WTC11 (cell line): Measurements from ENCODE around the gene TTC28. TPM values are rescaled to one million over a fixed set of nuclear protein-coding genes. Genes with fewer than 3 reads are reported as not detected.

Experiments
- ATAC-seq: fragments of 200-7000 bp; cut with Tn5 transposase; 2 replicates; pipeline ENCODE4 v1.10.0; 2021; ENCODE audit warnings: mild to moderate bottlenecking, moderate library complexity
- CTCF ChIA-PET: fragments of 300-600 bp; sonication (Branson Sonifier 250); formaldehyde crosslinking; loops from one replicate; lab custom pipeline; 2021; ENCODE audit warnings: antibody characterized with exemption; lab: Charles Lee
- POLR2A ChIA-PET: fragments of 350-600 bp; sonication (Branson Sonifier 250); formaldehyde crosslinking; loops from one replicate; lab custom pipeline; 2021; ENCODE audit warnings: antibody characterized with exemption; lab: Charles Lee
- DNase-seq: peaks from one replicate; pipeline ENCODE4 v3.0.0; 2021; ENCODE audit warnings: low spot score
- H3K27ac Mint-ChIP-seq: 2 replicates; pipeline ENCODE4 v1.8.0; 2021; ENCODE audit warnings: mixed read lengths
- H3K27me3 Mint-ChIP-seq: 2 replicates; pipeline ENCODE4 v1.8.0; 2021; ENCODE audit warnings: low read depth, mild to moderate bottlenecking, moderate library complexity, mixed read lengths
- H3K36me3 Mint-ChIP-seq: 2 replicates; pipeline ENCODE4 v1.8.0; 2021; ENCODE audit warnings: mixed read lengths
- H3K4me1 Mint-ChIP-seq: 2 replicates; pipeline ENCODE4 v1.8.0; 2022; ENCODE audit warnings: mixed read lengths
- H3K4me3 Mint-ChIP-seq: 2 replicates; pipeline ENCODE4 v1.8.0; 2021; ENCODE audit warnings: mild to moderate bottlenecking, moderate library complexity, mixed read lengths
- H3K9me3 Mint-ChIP-seq: 2 replicates; pipeline ENCODE4 v1.8.0; 2021; ENCODE audit warnings: mixed read lengths
- CBFB ChIP-seq: sonication (generic); formaldehyde crosslinking; IDR thresholded peaks from 2 replicates; pipeline ENCODE4 v1.8.1; 2022; ENCODE audit warnings: mild to moderate bottlenecking, low read depth, missing genetic modification reagents
- CREM ChIP-seq: sonication (generic); formaldehyde crosslinking; IDR thresholded peaks from 2 replicates; pipeline ENCODE4 v1.8.1; 2022; ENCODE audit warnings: mild to moderate bottlenecking, missing genetic modification reagents, moderate library complexity
- ELF4 ChIP-seq: sonication (generic); formaldehyde crosslinking; IDR thresholded peaks from 2 replicates; pipeline ENCODE4 v1.8.1; 2022; ENCODE audit warnings: low read depth, mild to moderate bottlenecking, moderate library complexity, missing genetic modification reagents
- JUN ChIP-seq: sonication (generic); formaldehyde crosslinking; IDR thresholded peaks from 2 replicates; pipeline ENCODE4 v1.8.0; 2023; ENCODE audit warnings: mild to moderate bottlenecking, missing genetic modification reagents
- NFATC4 ChIP-seq: fragments of 250-450 bp; sonication (Bioruptor Pico); IDR thresholded peaks from 2 replicates; pipeline ENCODE4 v1.9.0; 2021; ENCODE audit warnings: mild to moderate bottlenecking
- NFE2L1 ChIP-seq: sonication (generic); formaldehyde crosslinking; IDR thresholded peaks from 2 replicates; pipeline ENCODE4 v1.8.1; 2023; ENCODE audit warnings: missing genetic modification reagents
- TEAD1 ChIP-seq: sonication (generic); formaldehyde crosslinking; IDR thresholded peaks from 2 replicates; pipeline ENCODE4 v1.8.0; 2022; ENCODE audit warnings: mild to moderate bottlenecking, missing genetic modification reagents
- TEAD4 ChIP-seq: sonication (generic); formaldehyde crosslinking; IDR thresholded peaks from 2 replicates; pipeline ENCODE4 v1.8.0; 2022; ENCODE audit warnings: mild to moderate bottlenecking, missing genetic modification reagents
- total RNA-seq: library from RNA; stranded (reverse); gene quantifications from 3 replicates; pipeline ENCODE4 v1.2.3, GENCODE V29; 2021
- TF ChIP-seq, protein P1 (sequence below): sonication (generic); formaldehyde crosslinking; IDR thresholded peaks from 2 replicates; pipeline ENCODE4 v1.8.0; 2022; ENCODE audit warnings: mild to moderate bottlenecking, missing genetic modification reagents
- TF ChIP-seq, protein P2 (sequence below): sonication (generic); formaldehyde crosslinking; IDR thresholded peaks from 2 replicates; pipeline ENCODE4 v1.8.0; 2023; ENCODE audit warnings: missing genetic modification reagents
- TF ChIP-seq, protein P3 (sequence below): sonication (generic); formaldehyde crosslinking; IDR thresholded peaks from 2 replicates; pipeline ENCODE4 v1.8.1; 2023; ENCODE audit warnings: mild to moderate bottlenecking, missing genetic modification reagents
- TF ChIP-seq, protein P4 (sequence below): fragments of 250-450 bp; sonication (Bioruptor Pico); IDR thresholded peaks from 2 replicates; pipeline ENCODE4 v1.9.0; 2021; ENCODE audit warnings: mild to moderate bottlenecking
- TF ChIP-seq, protein P5 (sequence below): sonication (generic); formaldehyde crosslinking; IDR thresholded peaks from 2 replicates; pipeline ENCODE4 v1.8.0; 2022; ENCODE audit warnings: mild to moderate bottlenecking, missing genetic modification reagents
- TF ChIP-seq, protein P6 (sequence below): sonication (generic); formaldehyde crosslinking; IDR thresholded peaks from 2 replicates; pipeline ENCODE4 v1.8.0; 2023; ENCODE audit warnings: mild to moderate bottlenecking, missing genetic modification reagents
- TF ChIP-seq, protein P7 (sequence below): sonication (generic); formaldehyde crosslinking; IDR thresholded peaks from 2 replicates; pipeline ENCODE4 v1.8.0; 2022; ENCODE audit warnings: missing genetic modification reagents

TTC28 gene
- total RNA-seq, 1 experiment from 2014 or later = 13.0 TPM

DNA sequence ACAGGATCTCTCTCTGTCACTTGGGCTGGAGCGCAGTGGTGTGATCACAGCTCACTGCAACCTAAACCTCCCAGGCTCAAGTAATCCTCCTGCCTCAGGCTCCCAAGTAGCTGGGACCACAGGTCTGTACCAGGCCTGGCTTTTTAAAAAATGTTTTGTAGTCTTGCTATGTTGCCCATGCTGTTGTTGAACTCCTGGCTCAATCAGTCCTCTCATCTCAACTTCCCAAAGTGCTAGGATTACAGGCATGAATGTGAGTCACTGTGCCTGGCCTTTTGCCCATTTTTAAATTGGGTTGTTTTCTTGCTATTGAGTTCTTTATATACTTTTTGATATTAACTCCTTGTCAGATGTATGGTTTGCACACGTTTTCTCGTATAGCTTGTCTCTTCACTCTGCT lies 727.5 kb downstream of the TTC28 start:
- Mint-ChIP-seq H3K4me1 (no peaks in the 10 kb centered on the region), H3K36me3 (peaks cover under 1% of the 10 kb centered on the region; the same call in 1 of the 2 replicates), H3K4me3 (no peak overlapping the region), H3K27me3 (no peaks in the 10 kb centered on the region), H3K27ac (no peak overlapping the region), H3K9me3 (peaks cover under 1% of the 10 kb centered on the region; the same call in 1 of the 2 replicates)
- ATAC-seq = no peak
- POLR2A ChIA-PET = no interaction called here
- CTCF ChIA-PET = no interaction called here
- DNase-seq = no peak
- TF ChIP-seq, protein P1, sequence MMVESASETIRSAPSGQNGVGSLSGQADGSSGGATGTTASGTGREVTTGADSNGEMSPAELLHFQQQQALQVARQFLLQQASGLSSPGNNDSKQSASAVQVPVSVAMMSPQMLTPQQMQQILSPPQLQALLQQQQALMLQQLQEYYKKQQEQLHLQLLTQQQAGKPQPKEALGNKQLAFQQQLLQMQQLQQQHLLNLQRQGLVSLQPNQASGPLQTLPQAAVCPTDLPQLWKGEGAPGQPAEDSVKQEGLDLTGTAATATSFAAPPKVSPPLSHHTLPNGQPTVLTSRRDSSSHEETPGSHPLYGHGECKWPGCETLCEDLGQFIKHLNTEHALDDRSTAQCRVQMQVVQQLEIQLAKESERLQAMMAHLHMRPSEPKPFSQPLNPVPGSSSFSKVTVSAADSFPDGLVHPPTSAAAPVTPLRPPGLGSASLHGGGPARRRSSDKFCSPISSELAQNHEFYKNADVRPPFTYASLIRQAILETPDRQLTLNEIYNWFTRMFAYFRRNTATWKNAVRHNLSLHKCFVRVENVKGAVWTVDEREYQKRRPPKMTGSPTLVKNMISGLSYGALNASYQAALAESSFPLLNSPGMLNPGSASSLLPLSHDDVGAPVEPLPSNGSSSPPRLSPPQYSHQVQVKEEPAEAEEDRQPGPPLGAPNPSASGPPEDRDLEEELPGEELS (CRISPR knock-in tag) = no peak
- TF ChIP-seq, protein P2, sequence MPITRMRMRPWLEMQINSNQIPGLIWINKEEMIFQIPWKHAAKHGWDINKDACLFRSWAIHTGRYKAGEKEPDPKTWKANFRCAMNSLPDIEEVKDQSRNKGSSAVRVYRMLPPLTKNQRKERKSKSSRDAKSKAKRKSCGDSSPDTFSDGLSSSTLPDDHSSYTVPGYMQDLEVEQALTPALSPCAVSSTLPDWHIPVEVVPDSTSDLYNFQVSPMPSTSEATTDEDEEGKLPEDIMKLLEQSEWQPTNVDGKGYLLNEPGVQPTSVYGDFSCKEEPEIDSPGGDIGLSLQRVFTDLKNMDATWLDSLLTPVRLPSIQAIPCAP (CRISPR knock-in tag) = no peak
- TF ChIP-seq TEAD4 (CRISPR knock-in tag) = no peak
- TF ChIP-seq, protein P3, sequence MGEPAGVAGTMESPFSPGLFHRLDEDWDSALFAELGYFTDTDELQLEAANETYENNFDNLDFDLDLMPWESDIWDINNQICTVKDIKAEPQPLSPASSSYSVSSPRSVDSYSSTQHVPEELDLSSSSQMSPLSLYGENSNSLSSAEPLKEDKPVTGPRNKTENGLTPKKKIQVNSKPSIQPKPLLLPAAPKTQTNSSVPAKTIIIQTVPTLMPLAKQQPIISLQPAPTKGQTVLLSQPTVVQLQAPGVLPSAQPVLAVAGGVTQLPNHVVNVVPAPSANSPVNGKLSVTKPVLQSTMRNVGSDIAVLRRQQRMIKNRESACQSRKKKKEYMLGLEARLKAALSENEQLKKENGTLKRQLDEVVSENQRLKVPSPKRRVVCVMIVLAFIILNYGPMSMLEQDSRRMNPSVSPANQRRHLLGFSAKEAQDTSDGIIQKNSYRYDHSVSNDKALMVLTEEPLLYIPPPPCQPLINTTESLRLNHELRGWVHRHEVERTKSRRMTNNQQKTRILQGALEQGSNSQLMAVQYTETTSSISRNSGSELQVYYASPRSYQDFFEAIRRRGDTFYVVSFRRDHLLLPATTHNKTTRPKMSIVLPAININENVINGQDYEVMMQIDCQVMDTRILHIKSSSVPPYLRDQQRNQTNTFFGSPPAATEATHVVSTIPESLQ (CRISPR knock-in tag) = no peak
- TF ChIP-seq, protein P4, sequence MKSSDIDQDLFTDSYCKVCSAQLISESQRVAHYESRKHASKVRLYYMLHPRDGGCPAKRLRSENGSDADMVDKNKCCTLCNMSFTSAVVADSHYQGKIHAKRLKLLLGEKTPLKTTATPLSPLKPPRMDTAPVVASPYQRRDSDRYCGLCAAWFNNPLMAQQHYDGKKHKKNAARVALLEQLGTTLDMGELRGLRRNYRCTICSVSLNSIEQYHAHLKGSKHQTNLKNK (CRISPR knock-in tag) = no peak
- no peak for TF ChIP-seq CREM (CRISPR knock-in tag)

DNA sequence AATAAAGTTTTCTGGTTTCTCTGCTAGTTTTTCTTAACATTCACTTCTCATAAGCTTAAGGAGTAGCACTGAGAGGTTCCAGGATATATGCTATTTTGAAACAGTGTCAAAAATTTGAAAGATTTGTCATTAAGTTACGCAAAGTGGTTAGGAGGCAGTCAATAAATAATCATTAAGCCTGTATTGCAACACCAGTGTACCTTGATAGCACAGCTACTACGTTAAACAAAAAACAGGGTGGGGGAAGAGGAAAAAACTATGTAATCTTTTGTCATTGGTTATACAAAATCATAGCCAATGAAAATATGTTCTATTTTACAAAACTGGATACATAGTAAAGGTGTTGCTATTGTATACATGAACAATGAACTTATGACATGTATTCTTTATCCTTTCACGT lies 730.2 kb downstream of the TTC28 start:
- Mint-ChIP-seq H3K9me3 (no peaks in the 10 kb centered on the region), H3K4me3 (no peak overlapping the region), H3K4me1 (no peaks in the 10 kb centered on the region), H3K36me3 (no peaks in the 10 kb centered on the region)
- POLR2A ChIA-PET = no interaction called here
- TF ChIP-seq TEAD1 (CRISPR knock-in tag) = no peak
- TF ChIP-seq CBFB (CRISPR knock-in tag) = no peak
- TF ChIP-seq, all 79 proteins: peak for 0
- DNase-seq (no peak), ATAC-seq (no peak)
- Mint-ChIP-seq H3K27ac (no peak overlapping the region), H3K27me3 (no peaks in the 10 kb centered on the region)
- CTCF ChIA-PET = no interaction called here

DNA sequence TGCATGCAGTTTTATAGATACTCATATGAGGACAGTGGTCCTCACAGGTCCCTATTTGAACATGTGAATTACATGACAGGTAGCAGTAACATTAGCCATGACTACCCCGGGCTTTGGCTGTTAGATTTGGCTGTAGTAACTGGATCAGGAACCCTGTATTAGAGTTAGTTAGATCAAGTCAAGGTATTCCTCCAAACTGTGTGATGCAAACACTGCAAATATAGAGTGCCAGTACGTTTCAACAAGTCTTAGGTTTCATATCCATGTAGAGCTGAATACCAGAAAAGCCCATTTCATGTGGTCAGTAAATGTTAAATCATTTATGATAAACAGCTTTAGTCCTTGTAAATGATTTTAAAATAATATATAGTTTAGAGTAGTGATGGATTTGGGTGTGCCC lies 731.1 kb downstream of the TTC28 start:
- TF ChIP-seq ELF4 (CRISPR knock-in tag) (no peak), NFATC4 (CRISPR knock-in tag) (no peak), JUN (CRISPR knock-in tag) (no peak)
- TF ChIP-seq, protein P5, sequence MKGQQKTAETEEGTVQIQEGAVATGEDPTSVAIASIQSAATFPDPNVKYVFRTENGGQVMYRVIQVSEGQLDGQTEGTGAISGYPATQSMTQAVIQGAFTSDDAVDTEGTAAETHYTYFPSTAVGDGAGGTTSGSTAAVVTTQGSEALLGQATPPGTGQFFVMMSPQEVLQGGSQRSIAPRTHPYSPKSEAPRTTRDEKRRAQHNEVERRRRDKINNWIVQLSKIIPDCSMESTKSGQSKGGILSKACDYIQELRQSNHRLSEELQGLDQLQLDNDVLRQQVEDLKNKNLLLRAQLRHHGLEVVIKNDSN (CRISPR knock-in tag) = no peak
- TF ChIP-seq, all 79 proteins: peak for 0
- H3K4me1 Mint-ChIP-seq = no peaks in the 10 kb centered on the region
- no peak for DNase-seq
- POLR2A ChIA-PET = no interaction called here
- no peak overlapping the region for H3K27ac Mint-ChIP-seq
- H3K36me3 Mint-ChIP-seq = no peaks in the 10 kb centered on the region
- CTCF ChIA-PET = no interaction called here
- no peaks in the 10 kb centered on the region for H3K27me3 Mint-ChIP-seq
- H3K9me3 Mint-ChIP-seq = no peaks in the 10 kb centered on the region
- no peak for ATAC-seq
- no peak overlapping the region for H3K4me3 Mint-ChIP-seq

DNA sequence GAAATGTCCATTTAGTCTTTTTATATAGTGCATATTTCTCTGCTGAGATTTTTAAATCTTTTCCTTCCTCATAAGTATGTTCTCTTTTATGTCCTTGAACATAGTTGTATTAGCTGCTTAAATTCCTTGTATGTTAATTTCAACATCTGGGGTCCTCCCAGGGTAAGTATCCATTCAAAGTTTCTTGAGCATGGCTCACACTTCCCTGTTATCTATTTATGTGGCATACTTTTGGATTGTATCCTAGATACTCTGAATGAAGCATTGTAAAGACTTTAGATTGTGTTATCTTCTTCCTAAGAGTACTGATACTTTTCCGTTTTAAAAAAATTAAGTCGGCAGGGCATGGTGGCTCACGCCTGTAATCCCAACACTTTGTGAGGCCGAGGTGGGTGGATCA lies 732.2 kb downstream of the TTC28 start:
- CTCF ChIA-PET = interaction anchor here (0.9 kb wide), 1 partner anchor 60 kb away, joined by 3 read pairs; no protein-coding TSS in a partner anchor
- Mint-ChIP-seq H3K4me3 (no peak overlapping the region), H3K27me3 (no peaks in the 10 kb centered on the region), H3K9me3 (no peaks in the 10 kb centered on the region), H3K4me1 (no peaks in the 10 kb centered on the region), H3K27ac (no peak overlapping the region; the same call in 1 of the 2 replicates), H3K36me3 (no peaks in the 10 kb centered on the region)
- ATAC-seq = no peak
- POLR2A ChIA-PET = no interaction called here
- DNase-seq = no peak
- TF ChIP-seq NFE2L1 (CRISPR knock-in tag) (no peak), JUN (CRISPR knock-in tag) (no peak)
- TF ChIP-seq, protein P6, sequence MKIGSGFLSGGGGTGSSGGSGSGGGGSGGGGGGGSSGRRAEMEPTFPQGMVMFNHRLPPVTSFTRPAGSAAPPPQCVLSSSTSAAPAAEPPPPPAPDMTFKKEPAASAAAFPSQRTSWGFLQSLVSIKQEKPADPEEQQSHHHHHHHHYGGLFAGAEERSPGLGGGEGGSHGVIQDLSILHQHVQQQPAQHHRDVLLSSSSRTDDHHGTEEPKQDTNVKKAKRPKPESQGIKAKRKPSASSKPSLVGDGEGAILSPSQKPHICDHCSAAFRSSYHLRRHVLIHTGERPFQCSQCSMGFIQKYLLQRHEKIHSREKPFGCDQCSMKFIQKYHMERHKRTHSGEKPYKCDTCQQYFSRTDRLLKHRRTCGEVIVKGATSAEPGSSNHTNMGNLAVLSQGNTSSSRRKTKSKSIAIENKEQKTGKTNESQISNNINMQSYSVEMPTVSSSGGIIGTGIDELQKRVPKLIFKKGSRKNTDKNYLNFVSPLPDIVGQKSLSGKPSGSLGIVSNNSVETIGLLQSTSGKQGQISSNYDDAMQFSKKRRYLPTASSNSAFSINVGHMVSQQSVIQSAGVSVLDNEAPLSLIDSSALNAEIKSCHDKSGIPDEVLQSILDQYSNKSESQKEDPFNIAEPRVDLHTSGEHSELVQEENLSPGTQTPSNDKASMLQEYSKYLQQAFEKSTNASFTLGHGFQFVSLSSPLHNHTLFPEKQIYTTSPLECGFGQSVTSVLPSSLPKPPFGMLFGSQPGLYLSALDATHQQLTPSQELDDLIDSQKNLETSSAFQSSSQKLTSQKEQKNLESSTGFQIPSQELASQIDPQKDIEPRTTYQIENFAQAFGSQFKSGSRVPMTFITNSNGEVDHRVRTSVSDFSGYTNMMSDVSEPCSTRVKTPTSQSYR (CRISPR knock-in tag) = no peak
- TF ChIP-seq, protein P7, sequence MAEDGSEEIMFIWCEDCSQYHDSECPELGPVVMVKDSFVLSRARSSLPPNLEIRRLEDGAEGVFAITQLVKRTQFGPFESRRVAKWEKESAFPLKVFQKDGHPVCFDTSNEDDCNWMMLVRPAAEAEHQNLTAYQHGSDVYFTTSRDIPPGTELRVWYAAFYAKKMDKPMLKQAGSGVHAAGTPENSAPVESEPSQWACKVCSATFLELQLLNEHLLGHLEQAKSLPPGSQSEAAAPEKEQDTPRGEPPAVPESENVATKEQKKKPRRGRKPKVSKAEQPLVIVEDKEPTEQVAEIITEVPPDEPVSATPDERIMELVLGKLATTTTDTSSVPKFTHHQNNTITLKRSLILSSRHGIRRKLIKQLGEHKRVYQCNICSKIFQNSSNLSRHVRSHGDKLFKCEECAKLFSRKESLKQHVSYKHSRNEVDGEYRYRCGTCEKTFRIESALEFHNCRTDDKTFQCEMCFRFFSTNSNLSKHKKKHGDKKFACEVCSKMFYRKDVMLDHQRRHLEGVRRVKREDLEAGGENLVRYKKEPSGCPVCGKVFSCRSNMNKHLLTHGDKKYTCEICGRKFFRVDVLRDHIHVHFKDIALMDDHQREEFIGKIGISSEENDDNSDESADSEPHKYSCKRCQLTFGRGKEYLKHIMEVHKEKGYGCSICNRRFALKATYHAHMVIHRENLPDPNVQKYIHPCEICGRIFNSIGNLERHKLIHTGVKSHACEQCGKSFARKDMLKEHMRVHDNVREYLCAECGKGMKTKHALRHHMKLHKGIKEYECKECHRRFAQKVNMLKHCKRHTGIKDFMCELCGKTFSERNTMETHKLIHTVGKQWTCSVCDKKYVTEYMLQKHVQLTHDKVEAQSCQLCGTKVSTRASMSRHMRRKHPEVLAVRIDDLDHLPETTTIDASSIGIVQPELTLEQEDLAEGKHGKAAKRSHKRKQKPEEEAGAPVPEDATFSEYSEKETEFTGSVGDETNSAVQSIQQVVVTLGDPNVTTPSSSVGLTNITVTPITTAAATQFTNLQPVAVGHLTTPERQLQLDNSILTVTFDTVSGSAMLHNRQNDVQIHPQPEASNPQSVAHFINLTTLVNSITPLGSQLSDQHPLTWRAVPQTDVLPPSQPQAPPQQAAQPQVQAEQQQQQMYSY (CRISPR knock-in tag) = no peak
